Measurements from ENCODE around the gene SMLR1. TPM values are rescaled to one million over a fixed set of nuclear protein-coding genes. Genes with fewer than 3 reads are reported as not detected.

The SMLR1 gene
- total RNA-seq, 2 experiments from 2014 or later = not detected

DNA sequence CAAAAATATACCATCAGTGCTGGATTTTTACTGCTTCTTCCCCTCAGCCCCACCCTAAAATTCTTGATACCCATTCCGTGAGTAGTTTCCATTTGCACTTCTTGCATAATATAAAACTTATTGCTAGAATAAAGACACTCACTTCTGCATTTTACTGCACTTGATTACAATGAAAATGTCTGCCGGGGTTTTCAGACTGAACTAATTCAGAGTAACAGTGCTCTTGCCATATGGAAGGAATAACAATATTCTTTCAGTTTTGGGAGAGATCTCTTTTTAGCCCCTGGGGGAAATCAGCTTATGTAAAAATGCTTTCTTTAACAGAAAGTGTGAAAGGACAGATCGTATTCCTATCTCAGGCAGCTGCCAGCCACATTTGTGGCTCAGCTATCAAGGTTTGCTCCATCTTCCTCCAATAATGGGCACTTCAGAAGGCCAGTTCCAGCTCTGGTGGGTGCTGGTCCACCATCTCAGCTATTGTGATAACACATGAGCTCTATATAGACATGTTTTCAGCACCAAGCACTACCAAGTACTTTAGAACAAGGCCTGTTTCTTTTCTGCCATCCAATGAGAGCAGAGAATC, 8.9 kb downstream of the SMLR1 start:
- no peaks in the 10 kb centered on the region for H3K27me3 Mint-ChIP-seq
- no peak overlapping the region for H3K4me3 Mint-ChIP-seq
- ATAC-seq (ENCODE audit: poor library complexity) (no peak), DNase-seq (no peak)
- H3K36me3 Mint-ChIP-seq (ENCODE audit: low read depth) = no peaks in the 10 kb centered on the region
- Histone ChIP-seq H3K27me3 (ENCODE audit: control insufficient read depth in 1 of 2, insufficient read depth in 2 of 2, low read length in 2 of 2) (no peaks in the 10 kb centered on the region), H3K36me3 (ENCODE audit: insufficient read depth, low read length) (no peaks in the 10 kb centered on the region), H3K4me3 (ENCODE audit: low read length) (no peak overlapping the region), H3K27ac (ENCODE audit: low read depth in 1 of 2, low read length in 2 of 2) (no peak overlapping the region), H3K4me1 (ENCODE audit: insufficient read depth, low read length) (no peaks in the 10 kb centered on the region), H3K9me3 (ENCODE audit: control insufficient read depth in 1 of 2, insufficient read depth in 1 of 2, low read length in 2 of 2) (no peaks in the 10 kb centered on the region)
- TF ChIP-seq, protein P1, sequence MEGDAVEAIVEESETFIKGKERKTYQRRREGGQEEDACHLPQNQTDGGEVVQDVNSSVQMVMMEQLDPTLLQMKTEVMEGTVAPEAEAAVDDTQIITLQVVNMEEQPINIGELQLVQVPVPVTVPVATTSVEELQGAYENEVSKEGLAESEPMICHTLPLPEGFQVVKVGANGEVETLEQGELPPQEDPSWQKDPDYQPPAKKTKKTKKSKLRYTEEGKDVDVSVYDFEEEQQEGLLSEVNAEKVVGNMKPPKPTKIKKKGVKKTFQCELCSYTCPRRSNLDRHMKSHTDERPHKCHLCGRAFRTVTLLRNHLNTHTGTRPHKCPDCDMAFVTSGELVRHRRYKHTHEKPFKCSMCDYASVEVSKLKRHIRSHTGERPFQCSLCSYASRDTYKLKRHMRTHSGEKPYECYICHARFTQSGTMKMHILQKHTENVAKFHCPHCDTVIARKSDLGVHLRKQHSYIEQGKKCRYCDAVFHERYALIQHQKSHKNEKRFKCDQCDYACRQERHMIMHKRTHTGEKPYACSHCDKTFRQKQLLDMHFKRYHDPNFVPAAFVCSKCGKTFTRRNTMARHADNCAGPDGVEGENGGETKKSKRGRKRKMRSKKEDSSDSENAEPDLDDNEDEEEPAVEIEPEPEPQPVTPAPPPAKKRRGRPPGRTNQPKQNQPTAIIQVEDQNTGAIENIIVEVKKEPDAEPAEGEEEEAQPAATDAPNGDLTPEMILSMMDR (IDR thresholded peaks at IDR 0.05) = no peak
- CTCF ChIA-PET = no interaction called here
- intact Hi-C loops (cut with DNase I, micrococcal nuclease) = no loop called here
- H3K27ac Mint-ChIP-seq = no peak overlapping the region
- POLR2A ChIA-PET = no interaction called here
- no peaks in the 10 kb centered on the region for H3K9me3 Mint-ChIP-seq
- no peaks in the 10 kb centered on the region for H3K4me1 Mint-ChIP-seq (ENCODE audit: low read depth)

DNA sequence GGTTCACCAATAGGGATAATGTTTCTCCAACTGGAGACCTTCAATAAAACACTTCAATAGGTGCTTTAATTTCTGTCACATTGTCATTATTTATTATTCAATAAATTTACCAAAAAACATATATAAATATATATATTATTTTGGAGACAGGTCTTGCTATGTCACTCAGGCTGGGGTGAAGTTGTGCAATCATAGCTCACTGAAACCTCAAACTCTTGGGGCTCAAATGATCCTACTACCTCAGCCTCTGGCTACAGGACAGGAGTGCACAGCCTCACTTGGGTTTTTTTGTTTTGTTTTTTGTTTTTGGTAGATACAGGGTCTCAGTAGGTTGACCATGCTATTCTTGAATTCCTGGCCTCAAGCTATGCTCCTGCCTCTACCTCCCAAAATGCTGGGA, 9.9 kb downstream of the SMLR1 start:
- Mint-ChIP-seq H3K4me1 (ENCODE audit: low read depth) (no peaks in the 10 kb centered on the region), H3K9me3 (no peaks in the 10 kb centered on the region), H3K4me3 (no peak overlapping the region), H3K27me3 (no peaks in the 10 kb centered on the region), H3K36me3 (ENCODE audit: low read depth) (no peaks in the 10 kb centered on the region), H3K27ac (no peak overlapping the region)
- ATAC-seq (ENCODE audit: poor library complexity) = no peak
- no peak for DNase-seq
- Histone ChIP-seq H3K4me3 (ENCODE audit: low read length) (no peak overlapping the region), H3K9me3 (ENCODE audit: control insufficient read depth in 1 of 2, insufficient read depth in 1 of 2, low read length in 2 of 2) (no peaks in the 10 kb centered on the region), H3K4me1 (ENCODE audit: insufficient read depth, low read length) (no peaks in the 10 kb centered on the region), H3K36me3 (ENCODE audit: insufficient read depth, low read length) (no peaks in the 10 kb centered on the region), H3K27me3 (ENCODE audit: control insufficient read depth in 1 of 2, insufficient read depth in 2 of 2, low read length in 2 of 2) (no peaks in the 10 kb centered on the region), H3K27ac (ENCODE audit: low read depth in 1 of 2, low read length in 2 of 2) (no peak overlapping the region)
- ChIA-PET CTCF (no interaction called here), POLR2A (no interaction called here)
- TF ChIP-seq, protein P1 (IDR thresholded peaks at IDR 0.05) = no peak
- intact Hi-C loops (cut with DNase I, micrococcal nuclease) = no loop called here

DNA sequence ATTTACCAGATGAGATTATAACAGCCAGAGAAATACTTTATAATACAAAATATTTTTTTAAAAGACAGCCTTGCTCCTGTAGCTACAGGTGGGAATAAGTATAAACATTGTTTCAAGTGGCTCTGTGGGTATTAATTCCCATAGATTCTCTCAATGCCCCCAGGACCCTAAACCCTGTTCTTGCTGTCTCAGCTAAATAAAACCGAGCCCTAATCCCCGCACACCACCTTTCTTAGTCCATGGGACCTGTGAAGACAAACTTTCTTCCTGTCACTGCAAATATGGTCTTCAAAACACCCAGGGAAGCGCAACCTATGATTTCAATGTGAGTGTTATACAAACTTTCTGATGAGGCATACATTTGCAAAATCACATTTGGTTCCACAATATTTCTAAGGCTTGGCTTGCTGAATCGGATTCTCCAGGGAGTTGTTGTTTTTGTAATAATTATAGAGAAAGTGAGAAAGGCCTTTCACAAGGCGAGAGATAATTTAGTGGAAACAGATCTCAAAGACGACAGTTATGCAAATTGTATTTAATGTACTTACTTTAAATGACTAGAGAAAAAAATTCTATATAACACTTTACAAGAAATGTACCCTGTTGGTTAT, 11.1 kb downstream of the SMLR1 start:
- H3K9me3 Mint-ChIP-seq = no peaks in the 10 kb centered on the region
- no peak overlapping the region for H3K4me3 Mint-ChIP-seq
- DNase-seq = no peak
- no peak for ATAC-seq (ENCODE audit: poor library complexity)
- H3K4me1 Mint-ChIP-seq (ENCODE audit: low read depth) = no peaks in the 10 kb centered on the region
- H3K27me3 Mint-ChIP-seq = no peaks in the 10 kb centered on the region
- H3K36me3 Mint-ChIP-seq (ENCODE audit: low read depth) = no peaks in the 10 kb centered on the region
- no peaks in the 10 kb centered on the region for H3K36me3 ChIP-seq (ENCODE audit: insufficient read depth, low read length)
- H3K27ac Mint-ChIP-seq = no peak overlapping the region
- CTCF ChIA-PET = no interaction called here
- no peaks in the 10 kb centered on the region for H3K27me3 ChIP-seq (ENCODE audit: control insufficient read depth in 1 of 2, insufficient read depth in 2 of 2, low read length in 2 of 2)
- POLR2A ChIA-PET = no interaction called here
- H3K9me3 ChIP-seq (ENCODE audit: control insufficient read depth in 1 of 2, insufficient read depth in 1 of 2, low read length in 2 of 2) = no peaks in the 10 kb centered on the region
- TF ChIP-seq, protein P1 (IDR thresholded peaks at IDR 0.05) = no peak
- no peaks in the 10 kb centered on the region for H3K4me1 ChIP-seq (ENCODE audit: insufficient read depth, low read length)
- intact Hi-C loops (cut with DNase I, micrococcal nuclease) = no loop called here
- H3K4me3 ChIP-seq (ENCODE audit: low read length) = no peak overlapping the region
- H3K27ac ChIP-seq (ENCODE audit: low read depth in 1 of 2, low read length in 2 of 2) = no peak overlapping the region

Data from CD4-positive, alpha-beta T cell (primary cell).